Measurements from ENCODE around the gene USP44.

USP44 gene

DNA sequence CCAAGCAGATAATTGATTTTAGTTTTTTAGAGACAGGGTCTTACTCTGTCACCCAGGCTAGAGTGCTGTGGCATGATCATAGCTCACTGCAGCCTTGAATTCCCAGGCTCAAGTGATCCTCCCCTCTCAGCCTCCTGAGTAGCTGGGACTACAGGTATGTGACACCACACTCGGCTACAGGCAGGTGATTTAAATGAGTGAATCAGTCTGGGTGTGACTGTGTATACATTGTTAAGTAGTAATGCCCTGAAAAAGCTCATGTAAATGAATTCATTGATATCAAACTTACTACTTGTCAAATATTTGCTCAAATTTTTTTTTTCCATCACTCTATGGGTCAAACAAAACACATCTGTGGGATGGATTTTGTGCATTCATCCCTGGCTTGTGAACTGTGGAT lies 6.3 kb upstream of the USP44 start:
- no peak for TF ChIP-seq ZFP30 (CRISPR knock-in tag; IDR thresholded peaks at IDR 0.05)
- no peak for ATAC-seq

DNA sequence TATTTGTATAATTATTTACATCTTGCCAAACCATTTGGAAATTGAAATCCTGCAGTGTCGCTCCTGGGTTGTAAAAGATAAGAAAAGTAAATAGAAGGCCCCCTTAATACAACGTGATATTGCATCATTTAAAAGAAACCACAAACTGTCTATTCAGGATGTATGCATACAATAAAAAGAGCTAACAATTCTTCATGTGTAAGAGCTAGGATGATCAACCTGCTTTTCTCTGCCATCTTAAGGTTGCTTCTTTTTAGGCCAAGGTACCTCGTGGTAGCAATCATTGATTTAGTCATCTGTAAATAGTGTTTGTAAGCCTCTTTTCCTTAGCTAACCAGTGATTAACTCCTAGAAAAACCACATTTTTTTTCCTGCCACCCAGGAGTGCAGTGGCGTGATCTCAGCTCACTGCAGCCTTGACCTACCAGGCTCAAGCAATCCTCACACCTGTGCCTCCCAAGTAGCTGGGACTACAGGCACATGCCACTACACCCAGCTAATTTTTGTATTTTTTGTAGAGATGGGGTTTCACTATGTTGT lies 3.3 kb upstream of the USP44 start:
- ATAC-seq: no peak
- TF ChIP-seq POU6F1 (CRISPR knock-in tag; IDR thresholded peaks at IDR 0.05; ENCODE audit: borderline replicate concordance, low read depth): no peak

DNA sequence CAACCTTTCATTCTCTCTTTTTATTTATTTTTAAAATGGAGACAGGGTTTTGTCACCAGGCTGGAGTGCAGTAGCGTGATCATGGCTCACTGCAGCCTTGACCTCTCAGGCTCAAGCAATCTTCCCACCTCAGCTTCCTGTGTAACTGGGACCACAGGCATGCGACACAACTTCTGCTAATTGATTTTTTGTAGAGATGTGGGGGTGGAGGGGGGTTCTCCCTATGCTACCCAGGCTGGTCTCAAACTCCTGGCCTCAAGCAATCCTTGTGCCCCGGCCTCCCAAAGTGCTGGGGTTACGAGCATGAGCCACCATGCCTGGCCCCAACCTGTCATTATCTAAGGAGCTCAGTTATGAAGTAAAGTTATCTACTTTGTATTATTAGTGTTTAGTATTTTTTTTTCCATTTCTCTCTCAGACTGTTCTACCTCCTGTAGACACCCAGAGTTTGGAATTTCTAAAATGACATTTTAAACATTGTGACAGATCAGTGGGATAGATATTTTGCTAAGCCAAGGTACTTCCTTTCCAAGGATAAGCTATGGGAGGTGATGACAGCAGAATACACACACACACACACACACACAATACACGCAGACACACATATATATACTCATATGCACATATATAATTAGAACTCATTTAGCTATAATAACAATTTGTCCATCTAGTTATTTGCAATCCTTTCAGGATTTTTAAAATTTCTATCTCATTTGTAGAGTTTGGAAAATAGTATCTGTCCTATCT lies 2.1 kb upstream of the USP44 start:
- TF ChIP-seq, protein P1, sequence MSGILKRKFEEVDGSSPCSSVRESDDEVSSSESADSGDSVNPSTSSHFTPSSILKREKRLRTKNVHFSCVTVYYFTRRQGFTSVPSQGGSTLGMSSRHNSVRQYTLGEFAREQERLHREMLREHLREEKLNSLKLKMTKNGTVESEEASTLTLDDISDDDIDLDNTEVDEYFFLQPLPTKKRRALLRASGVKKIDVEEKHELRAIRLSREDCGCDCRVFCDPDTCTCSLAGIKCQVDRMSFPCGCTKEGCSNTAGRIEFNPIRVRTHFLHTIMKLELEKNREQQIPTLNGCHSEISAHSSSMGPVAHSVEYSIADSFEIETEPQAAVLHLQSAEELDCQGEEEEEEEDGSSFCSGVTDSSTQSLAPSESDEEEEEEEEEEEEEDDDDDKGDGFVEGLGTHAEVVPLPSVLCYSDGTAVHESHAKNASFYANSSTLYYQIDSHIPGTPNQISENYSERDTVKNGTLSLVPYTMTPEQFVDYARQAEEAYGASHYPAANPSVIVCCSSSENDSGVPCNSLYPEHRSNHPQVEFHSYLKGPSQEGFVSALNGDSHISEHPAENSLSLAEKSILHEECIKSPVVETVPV (CRISPR knock-in tag; IDR thresholded peaks at IDR 0.05): no peak
- TF ChIP-seq CSDC2 (CRISPR knock-in tag; IDR thresholded peaks at IDR 0.05) (no peak), TOX (CRISPR knock-in tag; IDR thresholded peaks at IDR 0.05; ENCODE audit: borderline replicate concordance) (no peak), OSR1 (CRISPR knock-in tag; IDR thresholded peaks at IDR 0.05) (no peak), RARB (CRISPR knock-in tag; IDR thresholded peaks at IDR 0.05) (no peak), ZFP3 (CRISPR knock-in tag; IDR thresholded peaks at IDR 0.05) (no peak), ZNF565 (CRISPR knock-in tag; conservative IDR thresholded peaks at IDR 0.05; ENCODE audit: low read depth) (no peak), GLIS3 (CRISPR knock-in tag; IDR thresholded peaks at IDR 0.05) (no peak), ZNF70 (CRISPR knock-in tag; IDR thresholded peaks at IDR 0.05) (no peak), PPARA (CRISPR knock-in tag; IDR thresholded peaks at IDR 0.05; ENCODE audit: borderline replicate concordance) (no peak), POU6F1 (CRISPR knock-in tag; IDR thresholded peaks at IDR 0.05; ENCODE audit: borderline replicate concordance, low read depth) (no peak), TCF4 (CRISPR knock-in tag; IDR thresholded peaks at IDR 0.05; ENCODE audit: borderline replicate concordance) (no peak), ZFP30 (CRISPR knock-in tag; IDR thresholded peaks at IDR 0.05) (no peak), BACH2 (CRISPR knock-in tag; IDR thresholded peaks at IDR 0.05; ENCODE audit: borderline replicate concordance) (no peak), ARNTL (CRISPR knock-in tag; IDR thresholded peaks at IDR 0.05; ENCODE audit: borderline replicate concordance, low read depth) (no peak), SNAI2 (CRISPR knock-in tag; IDR thresholded peaks at IDR 0.05) (no peak), ZC3H10 (CRISPR knock-in tag; IDR thresholded peaks at IDR 0.05) (no peak), ESRRG (CRISPR knock-in tag; IDR thresholded peaks at IDR 0.05) (no peak), ZNF8 (CRISPR knock-in tag; IDR thresholded peaks at IDR 0.05) (no peak)
- TF ChIP-seq, protein P2, sequence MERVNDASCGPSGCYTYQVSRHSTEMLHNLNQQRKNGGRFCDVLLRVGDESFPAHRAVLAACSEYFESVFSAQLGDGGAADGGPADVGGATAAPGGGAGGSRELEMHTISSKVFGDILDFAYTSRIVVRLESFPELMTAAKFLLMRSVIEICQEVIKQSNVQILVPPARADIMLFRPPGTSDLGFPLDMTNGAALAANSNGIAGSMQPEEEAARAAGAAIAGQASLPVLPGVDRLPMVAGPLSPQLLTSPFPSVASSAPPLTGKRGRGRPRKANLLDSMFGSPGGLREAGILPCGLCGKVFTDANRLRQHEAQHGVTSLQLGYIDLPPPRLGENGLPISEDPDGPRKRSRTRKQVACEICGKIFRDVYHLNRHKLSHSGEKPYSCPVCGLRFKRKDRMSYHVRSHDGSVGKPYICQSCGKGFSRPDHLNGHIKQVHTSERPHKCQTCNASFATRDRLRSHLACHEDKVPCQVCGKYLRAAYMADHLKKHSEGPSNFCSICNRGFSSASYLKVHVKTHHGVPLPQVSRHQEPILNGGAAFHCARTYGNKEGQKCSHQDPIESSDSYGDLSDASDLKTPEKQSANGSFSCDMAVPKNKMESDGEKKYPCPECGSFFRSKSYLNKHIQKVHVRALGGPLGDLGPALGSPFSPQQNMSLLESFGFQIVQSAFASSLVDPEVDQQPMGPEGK (CRISPR knock-in tag; IDR thresholded peaks at IDR 0.05; ENCODE audit: borderline replicate concordance): no peak
- no peak for ATAC-seq

DNA sequence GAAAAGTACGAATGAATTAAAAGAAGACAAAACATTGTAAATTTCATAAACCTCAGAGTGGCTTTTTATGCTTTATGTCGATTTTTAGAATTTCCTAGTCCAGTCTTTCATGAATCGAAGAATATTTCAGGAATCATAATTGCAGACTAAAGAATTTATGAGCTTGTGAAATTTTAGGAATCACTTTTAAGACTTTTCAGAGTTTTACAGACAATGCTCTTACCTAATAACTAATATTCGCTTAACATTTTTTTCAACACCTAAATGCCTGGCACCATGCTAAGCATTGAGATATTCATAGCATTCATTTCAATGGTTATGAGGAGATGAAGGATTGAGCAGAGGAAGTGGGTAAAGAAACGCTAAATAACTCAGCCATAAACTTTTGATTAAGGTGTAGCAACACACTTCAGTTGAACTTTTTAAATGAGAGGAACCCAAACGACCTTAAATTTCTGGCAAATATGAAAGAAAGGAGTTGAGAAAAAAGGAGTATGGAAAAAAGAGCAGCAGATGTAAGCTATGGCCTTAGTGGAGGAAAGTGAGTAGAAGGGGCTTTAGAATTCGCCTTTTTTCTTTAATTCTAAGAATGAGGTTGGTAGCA lies 739 bp upstream of the USP44 start:
- no peak for ATAC-seq
- TF ChIP-seq, protein P3, sequence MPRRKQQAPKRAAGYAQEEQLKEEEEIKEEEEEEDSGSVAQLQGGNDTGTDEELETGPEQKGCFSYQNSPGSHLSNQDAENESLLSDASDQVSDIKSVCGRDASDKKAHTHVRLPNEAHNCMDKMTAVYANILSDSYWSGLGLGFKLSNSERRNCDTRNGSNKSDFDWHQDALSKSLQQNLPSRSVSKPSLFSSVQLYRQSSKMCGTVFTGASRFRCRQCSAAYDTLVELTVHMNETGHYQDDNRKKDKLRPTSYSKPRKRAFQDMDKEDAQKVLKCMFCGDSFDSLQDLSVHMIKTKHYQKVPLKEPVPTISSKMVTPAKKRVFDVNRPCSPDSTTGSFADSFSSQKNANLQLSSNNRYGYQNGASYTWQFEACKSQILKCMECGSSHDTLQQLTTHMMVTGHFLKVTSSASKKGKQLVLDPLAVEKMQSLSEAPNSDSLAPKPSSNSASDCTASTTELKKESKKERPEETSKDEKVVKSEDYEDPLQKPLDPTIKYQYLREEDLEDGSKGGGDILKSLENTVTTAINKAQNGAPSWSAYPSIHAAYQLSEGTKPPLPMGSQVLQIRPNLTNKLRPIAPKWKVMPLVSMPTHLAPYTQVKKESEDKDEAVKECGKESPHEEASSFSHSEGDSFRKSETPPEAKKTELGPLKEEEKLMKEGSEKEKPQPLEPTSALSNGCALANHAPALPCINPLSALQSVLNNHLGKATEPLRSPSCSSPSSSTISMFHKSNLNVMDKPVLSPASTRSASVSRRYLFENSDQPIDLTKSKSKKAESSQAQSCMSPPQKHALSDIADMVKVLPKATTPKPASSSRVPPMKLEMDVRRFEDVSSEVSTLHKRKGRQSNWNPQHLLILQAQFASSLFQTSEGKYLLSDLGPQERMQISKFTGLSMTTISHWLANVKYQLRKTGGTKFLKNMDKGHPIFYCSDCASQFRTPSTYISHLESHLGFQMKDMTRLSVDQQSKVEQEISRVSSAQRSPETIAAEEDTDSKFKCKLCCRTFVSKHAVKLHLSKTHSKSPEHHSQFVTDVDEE (CRISPR knock-in tag; IDR thresholded peaks at IDR 0.05): no peak
- no peak for TF ChIP-seq ZC3H10 (CRISPR knock-in tag; IDR thresholded peaks at IDR 0.05)
- TF ChIP-seq, protein P2 (CRISPR knock-in tag; IDR thresholded peaks at IDR 0.05; ENCODE audit: borderline replicate concordance): no peak
- no peak for TF ChIP-seq OSR1 (CRISPR knock-in tag; IDR thresholded peaks at IDR 0.05)
- TF ChIP-seq TCF4 (CRISPR knock-in tag; IDR thresholded peaks at IDR 0.05; ENCODE audit: borderline replicate concordance): no peak
- TF ChIP-seq, protein P4, sequence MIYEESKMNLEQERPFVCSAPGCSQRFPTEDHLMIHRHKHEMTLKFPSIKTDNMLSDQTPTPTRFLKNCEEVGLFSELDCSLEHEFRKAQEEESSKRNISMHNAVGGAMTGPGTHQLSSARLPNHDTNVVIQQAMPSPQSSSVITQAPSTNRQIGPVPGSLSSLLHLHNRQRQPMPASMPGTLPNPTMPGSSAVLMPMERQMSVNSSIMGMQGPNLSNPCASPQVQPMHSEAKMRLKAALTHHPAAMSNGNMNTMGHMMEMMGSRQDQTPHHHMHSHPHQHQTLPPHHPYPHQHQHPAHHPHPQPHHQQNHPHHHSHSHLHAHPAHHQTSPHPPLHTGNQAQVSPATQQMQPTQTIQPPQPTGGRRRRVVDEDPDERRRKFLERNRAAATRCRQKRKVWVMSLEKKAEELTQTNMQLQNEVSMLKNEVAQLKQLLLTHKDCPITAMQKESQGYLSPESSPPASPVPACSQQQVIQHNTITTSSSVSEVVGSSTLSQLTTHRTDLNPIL (CRISPR knock-in tag; IDR thresholded peaks at IDR 0.05; ENCODE audit: low read depth): no peak
- no peak for TF ChIP-seq ZFP3 (CRISPR knock-in tag; IDR thresholded peaks at IDR 0.05)

Data from SK-N-SH treated with all-trans-retinoic acid at 6 μM for 48 hours (cell line).